ENCODE data around the gene JAM3.
A peak's percentile ranks its signal among the peaks of the same experiment; 100 is the strongest.

DNA sequence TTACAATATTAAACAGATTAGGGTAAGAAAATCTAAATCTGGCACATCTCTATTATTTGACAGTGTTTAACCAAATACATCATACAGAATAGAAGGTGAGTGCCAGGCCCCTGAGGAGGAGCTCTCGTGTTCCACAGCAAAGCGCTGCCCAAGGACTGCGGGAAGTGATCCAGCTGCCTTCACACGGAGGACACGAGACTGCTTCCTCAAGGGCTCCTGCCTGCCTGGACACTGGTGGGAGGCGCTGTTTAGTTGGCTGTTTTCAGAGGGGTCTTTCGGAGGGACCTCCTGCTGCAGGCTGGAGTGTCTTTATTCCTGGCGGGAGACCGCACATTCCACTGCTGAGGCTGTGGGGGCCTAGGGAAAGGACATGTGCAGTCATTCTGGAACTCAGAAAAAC is 83.8 kb downstream of the JAM3 start:
- TF ChIP-seq, protein P1, sequence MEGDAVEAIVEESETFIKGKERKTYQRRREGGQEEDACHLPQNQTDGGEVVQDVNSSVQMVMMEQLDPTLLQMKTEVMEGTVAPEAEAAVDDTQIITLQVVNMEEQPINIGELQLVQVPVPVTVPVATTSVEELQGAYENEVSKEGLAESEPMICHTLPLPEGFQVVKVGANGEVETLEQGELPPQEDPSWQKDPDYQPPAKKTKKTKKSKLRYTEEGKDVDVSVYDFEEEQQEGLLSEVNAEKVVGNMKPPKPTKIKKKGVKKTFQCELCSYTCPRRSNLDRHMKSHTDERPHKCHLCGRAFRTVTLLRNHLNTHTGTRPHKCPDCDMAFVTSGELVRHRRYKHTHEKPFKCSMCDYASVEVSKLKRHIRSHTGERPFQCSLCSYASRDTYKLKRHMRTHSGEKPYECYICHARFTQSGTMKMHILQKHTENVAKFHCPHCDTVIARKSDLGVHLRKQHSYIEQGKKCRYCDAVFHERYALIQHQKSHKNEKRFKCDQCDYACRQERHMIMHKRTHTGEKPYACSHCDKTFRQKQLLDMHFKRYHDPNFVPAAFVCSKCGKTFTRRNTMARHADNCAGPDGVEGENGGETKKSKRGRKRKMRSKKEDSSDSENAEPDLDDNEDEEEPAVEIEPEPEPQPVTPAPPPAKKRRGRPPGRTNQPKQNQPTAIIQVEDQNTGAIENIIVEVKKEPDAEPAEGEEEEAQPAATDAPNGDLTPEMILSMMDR (IDR thresholded peaks at IDR 0.05) = no peak
- TF ChIP-seq POLR2AphosphoS5 (IDR thresholded peaks at IDR 0.05) (peak in 1 of 2 donors; percentile 38), POLR2A (IDR thresholded peaks at IDR 0.05; ENCODE audit: low read depth) (no peak), EP300 (IDR thresholded peaks at IDR 0.05) (no peak)

All from esophagus muscularis mucosa (tissue), 4 donors.